GM21786 (cell line): ENCODE data around the gene GNE.
A peak's percentile ranks its signal among the peaks of the same experiment; 100 is the strongest.

Experiments
- ATAC-seq: cut with Tn5 transposase; IDR thresholded peaks from one replicate; pipeline ENCODE4 v1.9.1; 2021; ENCODE audit not compliant: unreplicated experiment

GNE gene

DNA sequence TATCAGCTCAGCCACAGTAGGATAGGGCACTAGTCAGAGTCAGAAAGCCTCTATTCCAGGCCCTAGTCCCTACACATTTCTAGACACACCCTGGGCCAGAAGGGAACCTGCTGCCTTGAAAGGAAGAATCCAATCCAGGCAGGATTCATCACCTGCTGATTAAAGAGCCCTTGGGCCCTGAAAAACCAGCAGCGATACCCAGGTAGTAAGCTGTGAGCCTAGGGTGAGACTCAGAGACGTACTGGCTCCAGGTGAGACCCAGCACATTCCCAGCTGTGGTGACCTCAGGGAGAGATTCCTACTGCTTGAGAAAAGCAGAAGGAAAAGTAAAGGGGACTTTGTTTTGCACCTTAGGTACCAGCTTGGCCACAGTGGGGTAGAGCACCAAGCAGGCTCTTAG is 84.4 kb downstream of the GNE start:
- ATAC-seq: no peak

GRCh38 chr9:36170531-36170930 is 87.7 kb downstream of the GNE start:
- no peak for ATAC-seq

- no peak for ATAC-seq
Observed at GRCh38 chr9:36169708-36170107, 88.5 kb downstream of the GNE start.

- no peak for ATAC-seq
Observed at GRCh38 chr9:36169166-36169565, 89.1 kb downstream of the GNE start, which contains the start of gene CCIN. Gene CCIN (plus strand): TSS chr9:36169388. CDS start chr9:36169503, 115 bp downstream.

DNA sequence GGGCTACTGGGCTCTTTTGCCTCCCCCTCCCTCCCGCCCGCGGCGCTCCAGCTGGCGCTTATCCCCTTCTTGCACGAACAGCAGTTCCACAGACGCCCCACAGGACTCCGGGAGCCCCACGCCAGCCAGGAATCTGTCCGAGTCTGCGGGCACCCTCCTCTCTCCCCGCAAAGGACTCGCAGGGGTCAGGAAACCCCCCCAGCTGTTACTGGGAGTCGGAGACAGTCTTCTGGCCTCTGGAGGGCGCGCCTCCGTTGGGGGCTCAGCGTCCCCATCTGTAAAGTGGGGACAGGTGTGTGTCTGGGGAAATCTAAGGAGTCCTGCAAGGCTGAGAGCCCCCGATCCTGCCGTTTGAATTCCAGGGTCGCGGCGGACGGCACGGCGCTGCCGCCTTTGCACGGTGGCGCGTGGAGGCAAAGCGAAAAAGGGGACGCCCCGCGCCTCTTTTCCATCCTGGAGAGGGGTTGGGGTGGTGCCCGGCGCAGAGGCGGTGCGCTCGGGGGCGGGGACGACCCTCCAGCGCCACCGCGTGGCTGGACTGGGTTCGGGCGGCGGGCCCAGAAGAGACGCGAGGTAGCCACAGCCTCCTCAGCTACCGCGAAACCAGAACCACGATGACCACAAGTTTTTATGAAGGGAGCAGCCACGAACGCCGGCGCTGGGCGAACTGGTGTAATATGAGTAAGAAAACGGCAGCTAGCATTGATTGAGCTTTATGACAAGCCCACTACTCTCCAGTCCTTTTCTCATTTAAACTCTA is 91.9 kb downstream of the GNE start:
- peak; percentile 76 for ATAC-seq

- ATAC-seq: no peak
Observed at GRCh38 chr9:36165826-36166167, 92.5 kb downstream of the GNE start.

GRCh38 chr9:36164989-36165388 is 93.3 kb downstream of the GNE start:
- no peak for ATAC-seq
